Kidney (tissue), 14 donors: ENCODE data around the gene CNOT1. TPM values are rescaled to one million over a fixed set of nuclear protein-coding genes. Genes with fewer than 3 reads are reported as not detected.

Experiments
- DNase-seq, 5 donors: peaks; one replicate each; pipeline ENCODE4 v3.0.0-alpha.2; 2013 to 2020
- FAIRE-seq: peaks from 2 replicates; lab custom pipeline; 2012; peaks lifted over from hg19 to GRCh38; lab: Jason Lieb, UNC
- H3K27ac ChIP-seq, 2 donors: one replicate each; pipeline ENCODE4 v1.7.0; 2013; ENCODE audit warnings: low read depth in 2 of 2, low read length in 2 of 2, inconsistent platforms in 1 of 2
- H3K27me3 ChIP-seq: one replicate; pipeline ENCODE4 v1.7.1; 2013; ENCODE audit warnings: low read length, inconsistent platforms; ENCODE audit not compliant: control insufficient read depth, insufficient read depth
- H3K36me3 ChIP-seq, 3 donors: one replicate each; pipeline versions ENCODE4 v1.7.0 to v1.7.1; 2013; ENCODE audit warnings: low read length in 3 of 3, control low read depth in 1 of 3, inconsistent platforms in 1 of 3; ENCODE audit not compliant: insufficient read depth in 3 of 3, control insufficient read depth in 2 of 3
- H3K4me1 ChIP-seq, 3 donors: one replicate each; pipeline versions ENCODE4 v1.7.0 to v1.7.1; 2013; ENCODE audit warnings: low read length in 3 of 3, inconsistent platforms in 1 of 3, low read depth in 1 of 3; ENCODE audit not compliant: control insufficient read depth in 2 of 3, insufficient read depth in 2 of 3
- H3K4me3 ChIP-seq, 3 donors: one replicate each; pipeline versions ENCODE4 v1.7.0 to v1.8.1; 2013; ENCODE audit warnings: low read length in 3 of 3, control low read depth in 1 of 3, inconsistent platforms in 1 of 3
- H3K9ac ChIP-seq, 3 donors: one replicate each; pipeline versions ENCODE4 v1.7.0 to v1.7.1; 2013; ENCODE audit warnings: low read length in 3 of 3, control low read depth in 1 of 3, inconsistent platforms in 1 of 3
- H3K9me3 ChIP-seq, 3 donors: one replicate each; pipeline versions ENCODE4 v1.7.0 to v1.7.1; 2013; ENCODE audit warnings: low read length in 3 of 3, control low read depth in 1 of 3, inconsistent platforms in 1 of 3; ENCODE audit not compliant: control insufficient read depth in 2 of 3, insufficient read depth in 1 of 3
- CTCF ChIP-seq: IDR thresholded peaks from 3 replicates; pipeline ENCODE4 v1.5.1; 2012; ENCODE audit warnings: mild to moderate bottlenecking, moderate library complexity, borderline replicate concordance; ENCODE audit not compliant: insufficient read depth; ENCODE audit errors: extremely low read depth
- intact Hi-C: fragments of 100-400 bp; cut with DNase I; formaldehyde crosslinking; loops from one replicate; pipeline ENCODE4 v1.11.1; 2022
- polyA plus RNA-seq: library from polyadenylated mRNA; stranded (reverse); fragments of 350-450 nt; fragmentation: Illumina TruSeq; extraction: RNeasy Lipid Tissue Mini Kit (QIAGEN cat#74804); gene quantifications from one replicate; pipeline ENCODE4 v1.2.3, GENCODE V29; 2014; ENCODE audit warnings: low read depth, low replicate concordance; ENCODE audit not compliant: insufficient read depth
- total RNA-seq: library from RNA; stranded (reverse); fragmentation: NEBNext Ultra II Directional; extraction: Animal tissue kit (Norgen Biotek cat#: 25700); gene quantifications from one replicate; pipeline ENCODE4 v1.2.1, GENCODE V29; 2021
- donor health status: control.
- donor health status: control.
- donor health status: control.
- donor health status: control.
- donor health status: control.
- donor health status: DM: yes; HTN: yes; CAD: no.
- donor health status: Normal renal cell carcinoma (clear cell type).

The CNOT1 gene
- total and polyA plus RNA-seq, 2 donors from 2014 or later = 54.8 to 147 TPM

- FAIRE-seq = no peak
- DNase-seq = peak in 1 of 5 donors; percentile 30
- Histone ChIP-seq H3K9ac (no peak overlapping the region), H3K27ac (no peak overlapping the region), H3K4me1 (peaks cover 0 to 3% (median 0%) of the 10 kb centered on the region in 3 donors), H3K27me3 (no peaks in the 10 kb centered on the region), H3K36me3 (no peaks in the 10 kb centered on the region), H3K4me3 (no peak overlapping the region), H3K9me3 (no peaks in the 10 kb centered on the region)
- intact Hi-C loops = no loop called here
- TF ChIP-seq CTCF = no peak
Observed at GRCh38 chr16:58485184-58485887, 144.3 kb downstream of the CNOT1 start.

- DNase-seq = peak in 1 of 5 donors; percentile 41
- no peak for TF ChIP-seq CTCF
- no peaks in the 10 kb centered on the region for H3K4me1 ChIP-seq
- FAIRE-seq = no peak
- H3K9me3 ChIP-seq = no peaks in the 10 kb centered on the region
- intact Hi-C loops = no loop called here
- H3K27ac ChIP-seq = no peak overlapping the region
- H3K27me3 ChIP-seq = no peaks in the 10 kb centered on the region
- no peak overlapping the region for H3K4me3 ChIP-seq
- H3K36me3 ChIP-seq = no peaks in the 10 kb centered on the region
- H3K9ac ChIP-seq = no peak overlapping the region
Observed at GRCh38 chr16:58481931-58482330, 147.7 kb downstream of the CNOT1 start.

GRCh38 chr16:58481226-58481869 lies 148.3 kb downstream of the CNOT1 start:
- Histone ChIP-seq H3K9me3 (no peaks in the 10 kb centered on the region), H3K9ac (no peak overlapping the region), H3K27me3 (no peaks in the 10 kb centered on the region), H3K36me3 (no peaks in the 10 kb centered on the region), H3K27ac (no peak overlapping the region), H3K4me3 (no peak overlapping the region), H3K4me1 (no peaks in the 10 kb centered on the region)
- intact Hi-C loops = no loop called here
- no peak for FAIRE-seq
- peak in 1 of 5 donors; percentile 31 for DNase-seq
- TF ChIP-seq CTCF = no peak
